HepG2 (cell line): ENCODE results near the gene TGFA. TPM values are rescaled to one million over a fixed set of nuclear protein-coding genes. Genes with fewer than 3 reads are reported as not detected.

Experiments used
- ATF7 ChIP-seq, 2 experiments: fragments of 450-650 bp in 1 of 2; sonication (generic) in 1 of 2; formaldehyde crosslinking in 1 of 2; IDR thresholded peaks; 2 replicates each; pipeline versions ENCODE4 v1.4.0 to v1.6.1; 2016 to 2020; ENCODE audit warnings: antibody characterized with exemption in 1 of 2, mild to moderate bottlenecking in 1 of 2, missing genetic modification reagents in 1 of 2
- ESRRA ChIP-seq: sonication (generic); formaldehyde crosslinking; IDR thresholded peaks from 2 replicates; pipeline ENCODE4 v1.5.1; 2020; ENCODE audit warnings: mild to moderate bottlenecking, low read depth, missing genetic modification reagents
- FOXA3 ChIP-seq: IDR thresholded peaks from 2 replicates; pipeline ENCODE4 v1.6.1; 2016; ENCODE audit warnings: missing genetic modification reagents, missing compliant biosample characterization
- GABPB1 ChIP-seq: IDR thresholded peaks from 2 replicates; pipeline ENCODE4 v1.6.1; 2016; ENCODE audit warnings: mild to moderate bottlenecking, missing genetic modification reagents, moderate library complexity, missing compliant biosample characterization
- GATAD2A ChIP-seq: IDR thresholded peaks from 2 replicates; pipeline ENCODE4 v1.6.1; 2016
- HNF4A ChIP-seq: sonication (generic); formaldehyde crosslinking; IDR thresholded peaks from 2 replicates; pipeline ENCODE4 v1.4.0; 2020; ENCODE audit warnings: missing genetic modification reagents
- HNF4G ChIP-seq, 2 experiments: sonication (generic) in 1 of 2; formaldehyde crosslinking in 1 of 2; IDR thresholded peaks; 2 replicates each; pipeline versions ENCODE4 v1.4.0 to v1.6.1; 2011 to 2020; ENCODE audit warnings: borderline replicate concordance in 2 of 2, low read depth in 2 of 2, mild to moderate bottlenecking in 2 of 2, low read length in 1 of 2, missing genetic modification reagents in 1 of 2, moderate library complexity in 1 of 2
- HOXA3 ChIP-seq: sonication (generic); formaldehyde crosslinking; IDR thresholded peaks from 2 replicates; pipeline ENCODE4 v1.5.0; 2020; ENCODE audit warnings: missing genetic modification reagents
- LCORL ChIP-seq, 2 experiments: fragments of 450-650 bp in 1 of 2; sonication (generic) in 1 of 2; formaldehyde crosslinking in 1 of 2; IDR thresholded peaks; 2 replicates each; pipeline versions ENCODE4 v1.5.0 to v1.6.1; 2017 to 2020; ENCODE audit warnings: antibody characterized with exemption in 1 of 2, missing genetic modification reagents in 1 of 2
- MTA1 ChIP-seq: sonication (generic); formaldehyde crosslinking; IDR thresholded peaks from 2 replicates; pipeline ENCODE4 v1.4.0; 2020; ENCODE audit warnings: missing genetic modification reagents, mild to moderate bottlenecking, borderline replicate concordance
- NFIB ChIP-seq: sonication (generic); formaldehyde crosslinking; IDR thresholded peaks from 2 replicates; pipeline ENCODE4 v1.9.0; 2021; ENCODE audit warnings: missing genetic modification reagents, mild to moderate bottlenecking, borderline replicate concordance
- NFIC ChIP-seq: IDR thresholded peaks from 2 replicates; pipeline ENCODE4 v1.6.1; 2012; ENCODE audit warnings: mild to moderate bottlenecking, low read length, inconsistent platforms
- NFKB2 ChIP-seq: sonication (generic); formaldehyde crosslinking; IDR thresholded peaks from 2 replicates; pipeline ENCODE4 v1.4.0; 2020; ENCODE audit warnings: missing genetic modification reagents, borderline replicate concordance
- SCMH1 ChIP-seq: sonication (generic); formaldehyde crosslinking; IDR thresholded peaks from 2 replicates; pipeline ENCODE4 v1.9.0; 2021; ENCODE audit warnings: missing genetic modification reagents, mild to moderate bottlenecking, borderline replicate concordance
- TP53 ChIP-seq: sonication (generic); formaldehyde crosslinking; conservative IDR thresholded peaks from 2 replicates; pipeline ENCODE4 v1.4.0; 2020; ENCODE audit warnings: missing genetic modification reagents
- ZBTB7B ChIP-seq: sonication (generic); formaldehyde crosslinking; IDR thresholded peaks from 2 replicates; pipeline ENCODE4 v1.4.0; 2020; ENCODE audit warnings: missing genetic modification reagents
- ZKSCAN5 ChIP-seq: sonication (generic); formaldehyde crosslinking; IDR thresholded peaks from 2 replicates; pipeline ENCODE4 v1.5.1; 2020; ENCODE audit warnings: mild to moderate bottlenecking, missing genetic modification reagents
- ZNF547 ChIP-seq: sonication (generic); formaldehyde crosslinking; IDR thresholded peaks from 2 replicates; pipeline ENCODE4 v1.5.1; 2020; ENCODE audit warnings: mild to moderate bottlenecking, missing genetic modification reagents
- polyA plus RNA-seq, 8 experiments: library from polyadenylated mRNA; depleted of rRNA in 3 of 8; stranded (reverse) in 7 of 8; unstranded in 1 of 8; fragments of >200 nt; fragmentation: Illumina TruSeq in 4 of 8; extraction: Trizol in 4 of 8; gene quantifications; 2 replicates each; pipeline versions ENCODE4 v1.2.1 to v1.2.3, GENCODE V29; 2011 to 2016; ENCODE audit warnings: low read depth in 4 of 8, missing spikeins in 1 of 8, mixed read lengths in 1 of 8; ENCODE audit not compliant: insufficient read depth in 1 of 8
- total RNA-seq, 5 experiments: library from RNA; depleted of rRNA; stranded (reverse); fragments of >200 nt; fragmentation: Illumina TruSeq; extraction: Trizol; gene quantifications; 2 replicates each; pipeline ENCODE4 v1.2.3, GENCODE V29; 2016; ENCODE audit warnings: low read depth in 1 of 5
- TF ChIP-seq, protein P1 (sequence below): IDR thresholded peaks from 2 replicates; pipeline ENCODE4 v1.4.0; 2020; ENCODE audit warnings: mild to moderate bottlenecking, missing genetic modification reagents
- TF ChIP-seq, protein P2 (sequence below): sonication (generic); formaldehyde crosslinking; IDR thresholded peaks from 2 replicates; pipeline ENCODE4 v1.5.0; 2020; ENCODE audit warnings: mild to moderate bottlenecking, low read depth, missing genetic modification reagents, borderline replicate concordance
- TF ChIP-seq, protein P3 (sequence below): IDR thresholded peaks from 2 replicates; pipeline ENCODE4 v1.6.1; 2016
- TF ChIP-seq, protein P4 (sequence below): sonication (generic); formaldehyde crosslinking; IDR thresholded peaks from 2 replicates; pipeline ENCODE4 v1.4.0; 2020; ENCODE audit warnings: missing genetic modification reagents
- TF ChIP-seq, protein P5 (sequence below): sonication (generic); formaldehyde crosslinking; IDR thresholded peaks from 2 replicates; pipeline ENCODE4 v1.4.0; 2020; ENCODE audit warnings: mild to moderate bottlenecking, missing genetic modification reagents
- TF ChIP-seq, protein P6 (sequence below): IDR thresholded peaks from 2 replicates; pipeline ENCODE4 v1.6.1; 2012; ENCODE audit warnings: inconsistent platforms

TGFA gene
- total and polyA plus RNA-seq, 2 of the 13 experiments (the other 11 are each of a cell fraction or from before 2014, with no cell fraction given) = 7.8 to 15.3 TPM

DNA sequence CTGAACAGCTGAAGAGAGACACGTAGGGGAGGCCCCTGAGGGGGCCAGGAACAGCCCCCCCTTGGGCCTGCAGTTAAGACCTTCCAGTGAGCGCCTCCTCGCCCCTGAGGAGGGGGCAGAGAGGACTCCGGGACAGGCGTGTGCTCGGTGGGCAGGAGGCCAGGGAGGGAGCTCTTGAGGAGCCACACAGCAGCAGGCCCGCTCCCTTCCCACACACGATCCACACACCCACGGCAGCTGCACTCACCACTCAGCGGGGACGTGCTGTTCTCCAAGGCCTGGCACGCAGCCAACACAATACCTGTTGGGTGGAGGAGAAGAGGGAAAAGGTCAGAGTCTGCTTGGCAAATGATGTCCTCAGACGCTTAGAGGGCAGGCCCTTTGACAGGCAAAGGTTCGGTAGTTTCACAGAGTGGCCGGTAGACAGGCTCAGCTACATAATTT lies 39.0 kb downstream of the TGFA start (continued):
- TF ChIP-seq NFKB2 (CRISPR knock-in tag) (peak; percentile 58; the same call in 1 of the 2 replicates), LCORL (IDR thresholded peaks at IDR 0.05) (peak; percentile 80), LCORL (CRISPR knock-in tag; IDR thresholded peaks at IDR 0.05) (no peak), HNF4G (IDR thresholded peaks at IDR 0.05; ENCODE audit: borderline replicate concordance, low read depth, low read length) (peak; percentile 33; the same call in 1 of the 2 replicates), HNF4G (CRISPR knock-in tag; IDR thresholded peaks at IDR 0.05; ENCODE audit: borderline replicate concordance, low read depth) (no peak), GABPB1 (peak; percentile 31; the same call in 1 of the 2 replicates), NFIC (0 out of 2 replicates have a peak, but pooled peaks have one; percentile 29), MTA1 (CRISPR knock-in tag) (peak; percentile 90; the same call in 1 of the 2 replicates), TP53 (no peak), ZBTB7B (no peak), SCMH1 (no peak), HOXA3 (CRISPR knock-in tag) (peak; percentile 52; the same call in 1 of the 2 replicates), NFIB (peak; percentile 89; the same call in 1 of the 2 replicates), ZNF547 (no peak), ZKSCAN5 (CRISPR knock-in tag) (no peak), ATF7 (IDR thresholded peaks at IDR 0.05) (no peak), ATF7 (CRISPR knock-in tag; IDR thresholded peaks at IDR 0.05) (no peak), ESRRA (CRISPR knock-in tag) (peak; percentile 87; the same call in 1 of the 2 replicates), GATAD2A (CRISPR knock-in tag) (0 out of 2 replicates have a peak, but pooled peaks have one; percentile 34), HNF4A (CRISPR knock-in tag) (peak; percentile 70), FOXA3 (no peak)
- TF ChIP-seq, protein P1, sequence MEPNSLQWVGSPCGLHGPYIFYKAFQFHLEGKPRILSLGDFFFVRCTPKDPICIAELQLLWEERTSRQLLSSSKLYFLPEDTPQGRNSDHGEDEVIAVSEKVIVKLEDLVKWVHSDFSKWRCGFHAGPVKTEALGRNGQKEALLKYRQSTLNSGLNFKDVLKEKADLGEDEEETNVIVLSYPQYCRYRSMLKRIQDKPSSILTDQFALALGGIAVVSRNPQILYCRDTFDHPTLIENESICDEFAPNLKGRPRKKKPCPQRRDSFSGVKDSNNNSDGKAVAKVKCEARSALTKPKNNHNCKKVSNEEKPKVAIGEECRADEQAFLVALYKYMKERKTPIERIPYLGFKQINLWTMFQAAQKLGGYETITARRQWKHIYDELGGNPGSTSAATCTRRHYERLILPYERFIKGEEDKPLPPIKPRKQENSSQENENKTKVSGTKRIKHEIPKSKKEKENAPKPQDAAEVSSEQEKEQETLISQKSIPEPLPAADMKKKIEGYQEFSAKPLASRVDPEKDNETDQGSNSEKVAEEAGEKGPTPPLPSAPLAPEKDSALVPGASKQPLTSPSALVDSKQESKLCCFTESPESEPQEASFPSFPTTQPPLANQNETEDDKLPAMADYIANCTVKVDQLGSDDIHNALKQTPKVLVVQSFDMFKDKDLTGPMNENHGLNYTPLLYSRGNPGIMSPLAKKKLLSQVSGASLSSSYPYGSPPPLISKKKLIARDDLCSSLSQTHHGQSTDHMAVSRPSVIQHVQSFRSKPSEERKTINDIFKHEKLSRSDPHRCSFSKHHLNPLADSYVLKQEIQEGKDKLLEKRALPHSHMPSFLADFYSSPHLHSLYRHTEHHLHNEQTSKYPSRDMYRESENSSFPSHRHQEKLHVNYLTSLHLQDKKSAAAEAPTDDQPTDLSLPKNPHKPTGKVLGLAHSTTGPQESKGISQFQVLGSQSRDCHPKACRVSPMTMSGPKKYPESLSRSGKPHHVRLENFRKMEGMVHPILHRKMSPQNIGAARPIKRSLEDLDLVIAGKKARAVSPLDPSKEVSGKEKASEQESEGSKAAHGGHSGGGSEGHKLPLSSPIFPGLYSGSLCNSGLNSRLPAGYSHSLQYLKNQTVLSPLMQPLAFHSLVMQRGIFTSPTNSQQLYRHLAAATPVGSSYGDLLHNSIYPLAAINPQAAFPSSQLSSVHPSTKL (CRISPR knock-in tag) = peak; percentile 33; the same call in 1 of the 2 replicates
- TF ChIP-seq, protein P2, sequence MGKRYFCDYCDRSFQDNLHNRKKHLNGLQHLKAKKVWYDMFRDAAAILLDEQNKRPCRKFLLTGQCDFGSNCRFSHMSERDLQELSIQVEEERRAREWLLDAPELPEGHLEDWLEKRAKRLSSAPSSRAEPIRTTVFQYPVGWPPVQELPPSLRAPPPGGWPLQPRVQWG (CRISPR knock-in tag) = no peak
- TF ChIP-seq, protein P3, sequence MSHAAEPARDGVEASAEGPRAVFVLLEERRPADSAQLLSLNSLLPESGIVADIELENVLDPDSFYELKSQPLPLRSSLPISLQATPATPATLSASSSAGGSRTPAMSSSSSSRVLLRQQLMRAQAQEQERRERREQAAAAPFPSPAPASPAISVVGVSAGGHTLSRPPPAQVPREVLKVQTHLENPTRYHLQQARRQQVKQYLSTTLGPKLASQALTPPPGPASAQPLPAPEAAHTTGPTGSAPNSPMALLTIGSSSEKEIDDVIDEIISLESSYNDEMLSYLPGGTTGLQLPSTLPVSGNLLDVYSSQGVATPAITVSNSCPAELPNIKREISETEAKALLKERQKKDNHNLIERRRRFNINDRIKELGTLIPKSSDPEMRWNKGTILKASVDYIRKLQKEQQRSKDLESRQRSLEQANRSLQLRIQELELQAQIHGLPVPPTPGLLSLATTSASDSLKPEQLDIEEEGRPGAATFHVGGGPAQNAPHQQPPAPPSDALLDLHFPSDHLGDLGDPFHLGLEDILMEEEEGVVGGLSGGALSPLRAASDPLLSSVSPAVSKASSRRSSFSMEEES (CRISPR knock-in tag) = no peak
- TF ChIP-seq, protein P4, sequence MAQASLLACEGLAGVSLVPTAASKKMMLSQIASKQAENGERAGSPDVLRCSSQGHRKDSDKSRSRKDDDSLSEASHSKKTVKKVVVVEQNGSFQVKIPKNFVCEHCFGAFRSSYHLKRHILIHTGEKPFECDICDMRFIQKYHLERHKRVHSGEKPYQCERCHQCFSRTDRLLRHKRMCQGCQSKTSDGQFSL = no peak
- TF ChIP-seq, protein P5, sequence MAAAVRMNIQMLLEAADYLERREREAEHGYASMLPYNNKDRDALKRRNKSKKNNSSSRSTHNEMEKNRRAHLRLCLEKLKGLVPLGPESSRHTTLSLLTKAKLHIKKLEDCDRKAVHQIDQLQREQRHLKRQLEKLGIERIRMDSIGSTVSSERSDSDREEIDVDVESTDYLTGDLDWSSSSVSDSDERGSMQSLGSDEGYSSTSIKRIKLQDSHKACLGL (CRISPR knock-in tag) = no peak
- TF ChIP-seq, protein P6, sequence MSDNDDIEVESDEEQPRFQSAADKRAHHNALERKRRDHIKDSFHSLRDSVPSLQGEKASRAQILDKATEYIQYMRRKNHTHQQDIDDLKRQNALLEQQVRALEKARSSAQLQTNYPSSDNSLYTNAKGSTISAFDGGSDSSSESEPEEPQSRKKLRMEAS = peak; percentile 23; the same call in 1 of the 2 replicates
